ENCODE data around the gene GTF2F2.

Gene GTF2F2

DNA sequence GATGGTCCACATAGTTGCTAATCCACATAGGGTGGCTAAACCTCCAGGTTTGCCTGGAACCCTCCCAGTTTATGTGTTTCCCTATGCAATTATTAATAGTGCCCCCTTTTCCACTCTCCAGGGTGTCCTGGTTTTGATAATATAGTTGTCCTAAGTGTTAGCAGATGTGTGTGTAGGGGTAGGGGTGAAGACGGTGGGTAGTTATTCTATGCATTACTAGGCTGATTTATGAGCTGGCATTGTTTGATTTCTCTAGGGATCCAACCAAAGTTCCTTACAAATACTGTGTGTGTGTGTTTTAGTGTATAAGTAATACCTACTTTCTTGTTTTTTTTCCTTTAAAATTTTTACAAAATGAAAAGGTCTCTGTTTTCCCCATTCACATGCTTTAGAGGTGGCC is 21.1 kb downstream of the GTF2F2 start:
- no peak for DNase-seq (ENCODE audit: insufficient read length, low spot score)
- TF ChIP-seq POU2F2 (IDR thresholded peaks at IDR 0.05; ENCODE audit: low read depth, low read length): no peak
- TF ChIP-seq SPI1 (IDR thresholded peaks at IDR 0.05; ENCODE audit: low read depth, low read length): no peak
- no peak for TF ChIP-seq PAX5 (IDR thresholded peaks at IDR 0.05; ENCODE audit: insufficient read depth, low read length, severe bottlenecking)
- no peak for TF ChIP-seq POLR2AphosphoS5 (IDR thresholded peaks at IDR 0.05; ENCODE audit: low read depth, low read length)
- no peak for TF ChIP-seq TAF1 (IDR thresholded peaks at IDR 0.05; ENCODE audit: low read depth, low read length)
- no peak for TF ChIP-seq POLR2A (IDR thresholded peaks at IDR 0.05; ENCODE audit: low read depth, low read length)
- no peak for FAIRE-seq

DNA sequence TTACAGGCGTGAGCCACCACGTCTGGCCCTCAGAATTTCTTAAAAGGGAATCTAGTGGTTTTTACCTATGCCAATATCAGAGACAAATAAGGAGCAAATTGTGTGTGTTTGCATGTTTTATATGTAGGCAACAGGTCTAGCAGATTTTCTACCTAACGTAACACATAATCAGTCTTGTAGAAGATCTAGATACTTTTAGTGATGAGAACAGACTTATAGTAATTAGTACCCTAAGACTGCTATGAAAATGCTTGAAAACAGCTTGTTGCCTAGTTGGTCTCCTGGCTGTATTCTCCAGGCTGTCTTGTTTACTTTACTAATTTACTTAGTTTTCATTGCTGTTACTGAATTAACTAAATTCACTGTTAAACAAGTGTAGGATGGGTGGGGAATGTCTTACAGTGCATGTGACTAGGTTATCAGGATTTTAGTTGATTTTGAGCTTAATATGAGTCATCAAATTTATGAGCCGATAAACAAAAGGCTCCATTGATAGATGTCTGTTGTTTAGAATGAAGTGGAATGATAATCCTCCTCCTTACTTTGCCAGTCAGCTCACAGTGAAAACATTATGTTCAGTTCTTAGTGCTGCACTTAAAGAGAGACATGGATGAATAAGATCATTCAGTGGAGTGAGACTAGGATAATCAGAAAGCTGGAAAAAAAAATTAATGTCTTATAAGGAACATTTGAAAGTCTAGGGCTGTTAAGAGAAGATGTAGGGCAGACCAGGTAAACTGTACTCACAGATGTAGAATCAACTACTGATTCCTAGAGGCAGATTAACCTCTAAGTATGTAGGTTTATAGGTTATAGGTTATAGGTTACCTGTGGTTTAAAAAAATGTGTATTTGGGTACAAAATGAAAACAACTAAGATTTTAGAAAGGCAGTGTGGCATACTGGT is 22.4 kb downstream of the GTF2F2 start:
- no peak for DNase-seq (ENCODE audit: insufficient read length, low spot score)
- FAIRE-seq: no peak
- TF ChIP-seq TAF1 (IDR thresholded peaks at IDR 0.05; ENCODE audit: low read depth, low read length) (no peak), POLR2AphosphoS5 (IDR thresholded peaks at IDR 0.05; ENCODE audit: low read depth, low read length) (no peak), SPI1 (IDR thresholded peaks at IDR 0.05; ENCODE audit: low read depth, low read length) (no peak), POU2F2 (IDR thresholded peaks at IDR 0.05; ENCODE audit: low read depth, low read length) (no peak), POLR2A (IDR thresholded peaks at IDR 0.05; ENCODE audit: low read depth, low read length) (no peak), PAX5 (IDR thresholded peaks at IDR 0.05; ENCODE audit: insufficient read depth, low read length, severe bottlenecking) (no peak)

DNA sequence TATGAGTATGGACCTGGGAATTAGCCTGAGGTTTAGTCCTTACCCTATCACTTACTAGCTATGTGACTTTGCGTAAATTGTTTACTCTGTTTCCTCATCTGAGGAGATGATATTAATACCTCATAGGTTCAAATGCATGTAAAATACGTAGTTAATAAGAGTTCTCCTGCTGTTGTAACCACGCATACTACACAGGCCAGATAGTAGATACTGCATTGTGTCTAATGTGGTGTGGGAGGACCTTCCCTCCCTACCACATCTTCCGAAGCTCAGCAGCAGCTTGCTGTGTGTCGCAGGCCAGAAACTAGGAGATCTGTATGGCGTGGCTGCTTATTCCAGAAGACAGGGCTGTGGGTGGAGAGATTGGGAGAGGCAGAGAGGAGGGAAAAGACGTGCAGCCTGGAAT is 23.0 kb downstream of the GTF2F2 start:
- DNase-seq (ENCODE audit: insufficient read length, low spot score) (no peak), FAIRE-seq (no peak)
- TF ChIP-seq POLR2A (IDR thresholded peaks at IDR 0.05; ENCODE audit: low read depth, low read length) (no peak), POU2F2 (IDR thresholded peaks at IDR 0.05; ENCODE audit: low read depth, low read length) (no peak), PAX5 (IDR thresholded peaks at IDR 0.05; ENCODE audit: insufficient read depth, low read length, severe bottlenecking) (no peak), TAF1 (IDR thresholded peaks at IDR 0.05; ENCODE audit: low read depth, low read length) (no peak), POLR2AphosphoS5 (IDR thresholded peaks at IDR 0.05; ENCODE audit: low read depth, low read length) (no peak), SPI1 (IDR thresholded peaks at IDR 0.05; ENCODE audit: low read depth, low read length) (no peak)

DNA sequence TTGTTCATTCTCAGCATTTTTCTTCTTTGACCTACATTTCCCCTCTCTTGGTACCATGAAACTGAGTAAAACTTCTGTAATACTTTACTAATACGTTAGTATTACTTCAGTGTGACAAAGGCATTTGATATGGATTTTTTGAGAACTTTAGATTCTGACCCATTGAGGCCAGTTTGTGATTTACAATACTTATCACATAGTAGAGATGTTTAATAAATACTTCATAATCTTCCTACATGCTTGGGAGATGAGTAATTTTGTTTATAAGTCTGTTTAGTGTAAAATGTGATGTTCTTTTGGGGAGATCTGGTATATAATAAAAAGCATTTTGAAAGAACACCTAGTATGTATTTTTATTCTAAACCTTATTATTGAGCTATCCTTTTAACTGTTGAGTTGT is 29.7 kb downstream of the GTF2F2 start:
- FAIRE-seq (no peak), DNase-seq (ENCODE audit: insufficient read length, low spot score) (no peak)
- no peak for TF ChIP-seq POLR2AphosphoS5 (IDR thresholded peaks at IDR 0.05; ENCODE audit: low read depth, low read length)
- no peak for TF ChIP-seq POLR2A (IDR thresholded peaks at IDR 0.05; ENCODE audit: low read depth, low read length)
- no peak for TF ChIP-seq SPI1 (IDR thresholded peaks at IDR 0.05; ENCODE audit: low read depth, low read length)
- no peak for TF ChIP-seq TAF1 (IDR thresholded peaks at IDR 0.05; ENCODE audit: low read depth, low read length)
- no peak for TF ChIP-seq POU2F2 (IDR thresholded peaks at IDR 0.05; ENCODE audit: low read depth, low read length)
- TF ChIP-seq PAX5 (IDR thresholded peaks at IDR 0.05; ENCODE audit: insufficient read depth, low read length, severe bottlenecking): no peak

DNA sequence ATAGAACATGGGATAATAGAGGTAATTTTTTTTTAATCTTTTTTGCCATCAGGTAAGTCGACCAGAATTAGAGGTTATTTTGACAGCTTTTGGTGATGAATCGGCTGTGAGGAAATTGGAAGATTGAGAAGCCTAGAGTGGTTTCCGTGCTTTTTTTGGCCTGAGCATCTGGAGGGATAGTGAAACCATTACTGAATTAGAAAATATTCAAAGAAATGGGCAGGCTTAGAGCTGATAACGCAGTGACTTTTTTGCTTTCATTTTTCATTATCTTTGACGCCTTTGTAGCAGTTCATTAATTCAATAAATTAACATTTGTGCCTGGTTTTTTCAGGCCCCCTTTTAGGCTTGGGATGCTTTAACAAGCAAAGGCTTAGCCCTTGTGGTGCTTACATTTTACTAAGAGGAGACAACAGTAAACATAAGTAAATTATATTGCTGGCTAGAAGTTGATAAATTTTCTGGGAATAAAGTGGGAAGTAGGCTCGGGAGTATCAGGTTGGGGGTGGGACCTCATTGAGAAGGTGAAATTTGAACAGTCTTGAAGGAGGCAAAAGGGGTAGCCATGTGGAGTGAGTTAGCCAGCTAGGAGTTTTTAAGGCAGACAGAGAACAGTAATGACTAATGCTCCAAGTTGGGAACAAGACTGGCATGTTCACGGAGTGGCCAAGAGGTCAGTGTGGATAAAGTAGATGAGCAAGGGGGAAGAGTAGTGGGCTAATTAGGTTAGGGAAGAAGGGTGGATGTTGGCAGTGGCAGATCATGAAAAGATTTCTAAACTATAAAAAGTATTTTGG is 36.5 kb downstream of the GTF2F2 start:
- FAIRE-seq (no peak), DNase-seq (ENCODE audit: insufficient read length, low spot score) (no peak)
- TF ChIP-seq POLR2A (IDR thresholded peaks at IDR 0.05; ENCODE audit: low read depth, low read length) (no peak), POU2F2 (IDR thresholded peaks at IDR 0.05; ENCODE audit: low read depth, low read length) (no peak), SPI1 (IDR thresholded peaks at IDR 0.05; ENCODE audit: low read depth, low read length) (no peak), PAX5 (IDR thresholded peaks at IDR 0.05; ENCODE audit: insufficient read depth, low read length, severe bottlenecking) (no peak), TAF1 (IDR thresholded peaks at IDR 0.05; ENCODE audit: low read depth, low read length) (no peak), POLR2AphosphoS5 (IDR thresholded peaks at IDR 0.05; ENCODE audit: low read depth, low read length) (no peak)

DNA sequence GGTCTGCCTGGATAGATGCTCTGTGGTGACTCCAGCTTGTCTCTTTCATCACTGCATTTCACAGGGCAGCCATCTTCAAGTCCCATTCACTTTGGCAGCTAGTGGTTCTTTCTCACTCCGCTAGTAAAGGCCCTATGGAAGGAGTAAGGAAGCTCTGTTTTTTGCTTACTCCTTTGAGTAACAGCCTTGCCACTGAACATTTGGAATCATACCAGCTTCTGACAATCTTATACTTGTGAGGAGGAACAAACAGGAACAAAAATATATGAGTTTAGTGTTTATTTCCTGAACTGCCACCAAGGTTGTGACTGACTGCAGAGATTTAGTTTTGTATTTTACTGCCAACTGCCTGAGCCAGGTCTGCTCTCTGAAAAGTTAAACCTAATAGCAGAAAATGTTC is 41.9 kb downstream of the GTF2F2 start:
- FAIRE-seq (no peak), DNase-seq (ENCODE audit: insufficient read length, low spot score) (no peak)
- TF ChIP-seq POLR2AphosphoS5 (IDR thresholded peaks at IDR 0.05; ENCODE audit: low read depth, low read length): no peak

DNA sequence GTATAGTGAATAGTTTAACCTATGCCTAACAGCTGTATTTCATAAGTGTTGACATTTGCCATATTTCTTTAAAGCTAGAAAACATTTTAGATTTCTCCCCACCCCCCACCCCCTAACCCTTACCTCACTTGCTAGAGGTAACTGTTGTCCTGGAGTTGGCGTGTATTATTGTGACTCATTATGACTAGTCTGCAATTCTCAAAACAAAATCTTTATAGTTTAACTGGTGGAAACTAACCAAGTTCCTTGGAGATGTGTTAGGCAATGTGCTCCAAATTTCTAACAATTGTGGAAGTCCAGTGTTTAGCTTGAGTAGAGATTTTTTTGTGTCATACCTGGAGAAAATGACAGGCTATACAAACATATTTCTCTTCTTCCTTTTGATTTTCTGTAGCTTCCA is 42.5 kb downstream of the GTF2F2 start:
- DNase-seq (ENCODE audit: insufficient read length, low spot score): no peak
- no peak for FAIRE-seq
- no peak for TF ChIP-seq SPI1 (IDR thresholded peaks at IDR 0.05; ENCODE audit: low read depth, low read length)
- no peak for TF ChIP-seq POLR2AphosphoS5 (IDR thresholded peaks at IDR 0.05; ENCODE audit: low read depth, low read length)
- no peak for TF ChIP-seq POLR2A (IDR thresholded peaks at IDR 0.05; ENCODE audit: low read depth, low read length)
- no peak for TF ChIP-seq PAX5 (IDR thresholded peaks at IDR 0.05; ENCODE audit: insufficient read depth, low read length, severe bottlenecking)
- no peak for TF ChIP-seq POU2F2 (IDR thresholded peaks at IDR 0.05; ENCODE audit: low read depth, low read length)
- TF ChIP-seq TAF1 (IDR thresholded peaks at IDR 0.05; ENCODE audit: low read depth, low read length): no peak

DNA sequence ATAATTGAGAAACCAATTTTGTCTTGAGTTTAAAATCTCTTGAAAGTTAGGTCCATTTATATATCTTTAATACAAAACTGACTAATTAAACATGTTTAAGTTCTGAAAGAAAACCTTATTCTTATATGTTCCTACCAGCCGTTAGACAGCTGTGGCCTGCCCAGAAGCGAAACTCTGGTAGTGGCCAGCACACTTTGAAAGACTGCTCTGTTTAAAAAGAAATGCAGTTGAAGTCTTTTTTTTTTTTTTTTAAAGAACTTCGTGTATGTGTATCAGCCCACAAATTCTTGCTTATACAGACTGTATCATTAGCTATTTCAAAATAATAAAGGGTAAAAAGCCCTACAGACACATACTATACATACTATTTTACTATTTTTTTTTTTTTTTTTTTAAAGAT is 46.5 kb downstream of the GTF2F2 start:
- TF ChIP-seq PAX5 (IDR thresholded peaks at IDR 0.05; ENCODE audit: insufficient read depth, low read length, severe bottlenecking): no peak
- DNase-seq (ENCODE audit: insufficient read length, low spot score): no peak
- no peak for FAIRE-seq

DNA sequence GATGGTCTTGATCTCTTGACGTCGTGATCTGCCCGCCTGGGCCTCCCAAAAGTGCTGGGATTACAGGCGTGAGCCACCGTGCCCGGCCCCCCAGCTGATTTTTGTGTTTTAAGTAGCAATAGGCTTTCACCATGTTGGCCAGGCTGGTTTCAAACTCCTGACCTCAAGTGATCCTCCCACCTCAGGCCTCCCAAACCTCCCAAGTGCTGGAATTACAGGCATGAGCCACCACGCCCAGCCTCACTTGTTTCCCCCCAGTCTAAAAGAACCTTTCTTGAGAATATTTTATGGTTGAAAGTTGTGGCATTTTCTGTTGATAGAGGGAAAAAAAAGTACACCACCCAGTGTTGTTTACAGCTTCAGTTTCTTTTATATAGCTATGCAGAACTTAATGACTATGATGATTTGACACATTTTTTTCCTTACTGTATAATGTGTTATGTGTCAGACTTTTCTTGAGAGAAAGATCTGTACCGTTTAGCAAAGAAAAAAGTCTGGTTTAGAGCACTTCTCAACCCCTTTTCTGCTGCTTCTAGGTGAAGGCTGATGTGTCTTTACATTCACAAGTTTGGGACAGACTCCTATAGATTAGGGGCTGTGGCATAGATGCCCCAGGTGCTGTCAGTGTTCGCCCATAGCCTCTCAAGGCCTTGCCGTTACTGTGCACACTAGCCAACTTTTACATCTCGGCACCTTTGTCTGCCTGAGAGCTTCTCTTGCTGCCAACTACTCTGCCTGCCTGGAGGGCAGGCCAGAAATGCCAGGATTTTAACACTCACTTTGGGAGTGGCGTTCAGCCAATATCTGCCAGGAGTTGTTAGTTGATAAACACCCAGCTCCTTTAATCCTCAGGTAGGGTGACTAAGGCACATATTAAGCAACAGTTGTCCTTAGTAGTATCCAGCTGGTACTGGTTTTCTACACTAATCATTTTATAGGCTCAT is 47.6 kb downstream of the GTF2F2 start:
- no peak for DNase-seq (ENCODE audit: insufficient read length, low spot score)
- no peak for FAIRE-seq
- TF ChIP-seq POU2F2 (IDR thresholded peaks at IDR 0.05; ENCODE audit: low read depth, low read length) (no peak), SPI1 (IDR thresholded peaks at IDR 0.05; ENCODE audit: low read depth, low read length) (no peak), TAF1 (IDR thresholded peaks at IDR 0.05; ENCODE audit: low read depth, low read length) (no peak), POLR2AphosphoS5 (IDR thresholded peaks at IDR 0.05; ENCODE audit: low read depth, low read length) (no peak), PAX5 (IDR thresholded peaks at IDR 0.05; ENCODE audit: insufficient read depth, low read length, severe bottlenecking) (no peak), POLR2A (IDR thresholded peaks at IDR 0.05; ENCODE audit: low read depth, low read length) (no peak)
